Measurements from ENCODE around the gene FAM47B. TPM values are rescaled to one million over a fixed set of nuclear protein-coding genes. Genes with fewer than 3 reads are reported as not detected.

Gene FAM47B
- not detected in 2 replicates for total RNA-seq

GRCh38 chrX:34942496-34942895 lies at the start of gene FAM47B:
TSS of gene FAM47B (plus strand) at chrX:34942796. CDS start at chrX:34942832, 36 bp downstream.

